Stomach (tissue), 4 donors: ENCODE data around the gene MIX23.
"Not testable (repeated sequence)": the region's sequence is repeated elsewhere in the genome, so short reads cannot be mapped to it uniquely, and the experiment has no call there.

Experiments
- CTCF ChIP-seq, 7 experiments: fragments of 450-650 bp in 4 of 7; fragments of 200-600 bp in 3 of 7; sonication (generic) in 3 of 7; IDR thresholded peaks; one replicate each; pipeline ENCODE4 v1.5.1; 2016 to 2019; ENCODE audit warnings: antibody characterized with exemption in 7 of 7, control low read depth in 2 of 7, mild to moderate bottlenecking in 1 of 7
- EP300 ChIP-seq: sonication (generic); formaldehyde crosslinking; IDR thresholded peaks from one replicate; pipeline ENCODE4 v1.6.1; 2017; ENCODE audit warnings: antibody characterized with exemption
- POLR2A ChIP-seq, 4 donors: fragments of 450-650 bp; IDR thresholded peaks; one replicate each; pipeline ENCODE4 v1.6.1; 2016; ENCODE audit warnings: antibody characterized with exemption in 4 of 4, control low read depth in 2 of 4, mild to moderate bottlenecking in 1 of 4, moderate library complexity in 1 of 4
- POLR2AphosphoS5 ChIP-seq, 3 donors: sonication (generic); formaldehyde crosslinking; IDR thresholded peaks; one replicate each; pipeline ENCODE4 v1.6.1; 2016; ENCODE audit warnings: antibody characterized with exemption in 3 of 3

GRCh38 chr3:122365582-122366378 is 17.3 kb downstream of the MIX23 start:
- not testable (repeated sequence) for TF ChIP-seq CTCF (IDR thresholded peaks at IDR 0.05); POLR2A (IDR thresholded peaks at IDR 0.05); EP300
- TF ChIP-seq POLR2AphosphoS5 (IDR thresholded peaks at IDR 0.05), result peak in 2 of 3 donors; percentile 63 to 79
